ENCODE measurements around the gene SOS1.
"Not testable (repeated sequence)": the region's sequence is repeated elsewhere in the genome, so short reads cannot be mapped to it uniquely, and the experiment has no call there.

The SOS1 gene

GRCh38 chr2:39120771-39121522 lies at the start of gene SOS1:
SOS1 (minus strand) TSS chr2:39121051; CDS start chr2:39120422, 629 bp downstream.
- DNase-seq (ENCODE audit: low read depth) = peak; percentile 92

- DNase-seq (ENCODE audit: low read depth) = no peak
Observed at GRCh38 chr2:39164089-39164488, 43.2 kb upstream of the SOS1 start.

- DNase-seq (ENCODE audit: low read depth) = no peak
Observed at GRCh38 chr2:39160982-39161381, 40.1 kb upstream of the SOS1 start.

- no peak for DNase-seq (ENCODE audit: low read depth)
Observed at GRCh38 chr2:39159283-39159682, 38.4 kb upstream of the SOS1 start.

- DNase-seq (ENCODE audit: low read depth) = no peak
Observed at GRCh38 chr2:39158351-39158750, 37.5 kb upstream of the SOS1 start.

GRCh38 chr2:39156846-39157245 lies 36.0 kb upstream of the SOS1 start:
- no peak for DNase-seq (ENCODE audit: low read depth)

- no peak for DNase-seq (ENCODE audit: low read depth)
Observed at GRCh38 chr2:39156107-39156506, 35.3 kb upstream of the SOS1 start.

GRCh38 chr2:39155573-39155972 lies 34.7 kb upstream of the SOS1 start:
- not testable (repeated sequence) for DNase-seq (ENCODE audit: low read depth)

- no peak for DNase-seq (ENCODE audit: low read depth)
Observed at GRCh38 chr2:39154944-39155343, 34.1 kb upstream of the SOS1 start.

GRCh38 chr2:39153312-39153711 lies 32.5 kb upstream of the SOS1 start:
- no peak for DNase-seq (ENCODE audit: low read depth)

GRCh38 chr2:39152504-39152903 lies 31.7 kb upstream of the SOS1 start:
- DNase-seq (ENCODE audit: low read depth) = no peak

GRCh38 chr2:39150890-39151497 lies 30.1 kb upstream of the SOS1 start:
- DNase-seq (ENCODE audit: low read depth) = no peak

GRCh38 chr2:39150102-39150562 lies 29.3 kb upstream of the SOS1 start:
- DNase-seq (ENCODE audit: low read depth) = no peak

GRCh38 chr2:39146630-39147029 lies 25.8 kb upstream of the SOS1 start:
- no peak for DNase-seq (ENCODE audit: low read depth)

- no peak for DNase-seq (ENCODE audit: low read depth)
Observed at GRCh38 chr2:39145906-39146421, 25.1 kb upstream of the SOS1 start.

- no peak for DNase-seq (ENCODE audit: low read depth)
Observed at GRCh38 chr2:39144416-39144815, 23.6 kb upstream of the SOS1 start.

GRCh38 chr2:39142904-39143605 lies 22.2 kb upstream of the SOS1 start:
- no peak for DNase-seq (ENCODE audit: low read depth)

- no peak for DNase-seq (ENCODE audit: low read depth)
Observed at GRCh38 chr2:39141334-39142271, 20.8 kb upstream of the SOS1 start.

GRCh38 chr2:39140948-39141333 lies 20.1 kb upstream of the SOS1 start:
- not testable (repeated sequence) for DNase-seq (ENCODE audit: low read depth)

- DNase-seq (ENCODE audit: low read depth) = no peak
Observed at GRCh38 chr2:39140322-39140847, 19.5 kb upstream of the SOS1 start.

GRCh38 chr2:39139511-39140237 lies 18.8 kb upstream of the SOS1 start:
- no peak for DNase-seq (ENCODE audit: low read depth)
